HG03196 (cell line): ENCODE measurements around the gene PTCD2.
"Not testable (repeated sequence)": the region's sequence is repeated elsewhere in the genome, so short reads cannot be mapped to it uniquely, and the experiment has no call there.

Experiments
- ATAC-seq: cut with Tn5 transposase; IDR thresholded peaks from one replicate; pipeline ENCODE4 v1.9.1; 2021; ENCODE audit not compliant: unreplicated experiment

The PTCD2 gene

DNA sequence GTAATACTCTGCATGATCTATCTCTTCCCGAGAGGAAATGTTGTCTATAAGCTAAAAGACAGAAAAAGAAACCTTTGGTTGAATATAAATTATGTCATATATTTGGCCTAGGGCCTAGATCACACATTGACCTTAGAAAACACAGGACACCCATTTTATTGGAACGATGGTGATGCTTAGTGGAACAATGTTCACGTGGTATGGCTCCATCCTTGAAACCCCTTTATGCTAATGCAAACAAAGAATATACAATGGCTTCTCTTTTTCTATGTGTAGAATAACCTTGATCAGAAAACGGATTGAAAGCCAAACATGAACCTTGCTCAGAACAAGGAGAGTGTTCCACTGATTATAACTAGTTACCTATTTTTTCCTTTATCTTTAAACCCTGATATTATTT lies 24.6 kb upstream of the PTCD2 start:
- ATAC-seq = no peak

DNA sequence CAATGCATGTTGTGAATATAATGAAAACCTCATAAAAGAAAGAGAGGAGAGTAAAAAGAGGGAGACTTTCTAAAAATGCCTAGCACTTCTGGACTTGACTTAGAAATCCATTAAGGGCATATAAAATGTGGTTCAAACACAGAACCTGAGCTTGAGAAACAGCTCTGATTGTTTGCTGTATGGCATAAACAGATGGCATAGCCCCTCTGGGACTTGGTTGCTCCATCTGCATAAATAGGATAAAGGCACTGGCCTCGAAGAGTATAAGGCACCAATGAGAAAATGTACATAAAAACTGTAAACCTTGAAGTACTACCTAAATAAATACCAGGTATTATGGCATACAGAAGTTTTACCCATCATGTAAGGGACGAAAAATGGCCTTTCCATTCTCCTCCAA lies 23.9 kb upstream of the PTCD2 start:
- no peak for ATAC-seq

DNA sequence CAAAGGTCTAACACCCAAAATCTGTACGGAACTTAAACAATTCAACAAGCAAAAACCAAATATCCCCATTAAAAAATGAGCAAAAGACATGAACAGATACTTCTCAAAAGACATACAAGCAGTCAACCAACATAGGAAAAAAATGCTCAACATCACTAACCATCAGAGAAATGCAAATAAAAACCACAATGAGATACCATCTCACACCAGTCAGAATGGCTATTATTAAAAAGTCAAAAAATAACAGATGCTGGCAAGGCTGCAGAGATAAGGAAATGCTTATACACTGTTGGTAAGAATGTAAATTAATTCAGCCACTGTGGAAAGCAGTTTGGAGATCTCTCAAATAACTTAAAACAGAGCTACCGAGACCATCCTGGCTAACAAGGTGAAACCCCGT lies 22.0 kb upstream of the PTCD2 start:
- not testable (repeated sequence) for ATAC-seq

GRCh38 chr5:72298711-72299110 lies 21.5 kb upstream of the PTCD2 start:
- no peak for ATAC-seq

DNA sequence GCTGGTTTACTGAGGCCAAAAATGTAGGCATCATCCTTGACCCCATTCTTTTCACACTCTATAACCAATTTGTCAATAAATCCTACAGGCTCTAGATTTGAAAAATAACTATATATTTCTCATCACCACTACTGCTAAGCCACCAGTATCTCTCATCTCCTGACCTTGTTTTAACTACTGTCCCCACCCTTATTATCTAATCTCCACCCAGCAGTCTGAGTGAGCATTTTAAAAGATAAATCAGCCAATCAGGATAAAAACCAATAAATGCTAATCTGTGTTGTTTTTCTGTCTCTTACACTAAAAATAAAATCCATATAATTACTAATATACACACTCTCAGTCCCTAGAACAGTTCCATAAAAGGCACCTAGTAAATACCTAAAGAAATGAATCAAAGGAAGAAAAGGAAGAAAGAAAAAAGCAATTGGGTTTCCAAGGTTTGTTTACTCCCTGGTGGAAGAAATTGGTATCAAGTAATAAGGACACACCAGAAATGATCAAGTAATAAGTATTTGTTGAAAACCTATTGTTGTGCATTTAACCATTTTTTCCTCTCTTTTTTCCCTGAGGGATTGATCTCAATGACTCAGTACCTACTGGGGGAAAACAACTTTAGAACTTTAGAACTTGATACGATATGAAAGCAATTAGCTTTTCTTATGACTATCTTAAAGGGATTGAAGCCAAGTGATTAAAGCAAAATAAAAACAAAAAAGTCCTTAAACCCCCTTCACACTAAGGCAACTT lies 19.4 kb upstream of the PTCD2 start:
- ATAC-seq = no peak

GRCh38 chr5:72301557-72301956 lies 18.6 kb upstream of the PTCD2 start:
- ATAC-seq = peak; percentile 58

DNA sequence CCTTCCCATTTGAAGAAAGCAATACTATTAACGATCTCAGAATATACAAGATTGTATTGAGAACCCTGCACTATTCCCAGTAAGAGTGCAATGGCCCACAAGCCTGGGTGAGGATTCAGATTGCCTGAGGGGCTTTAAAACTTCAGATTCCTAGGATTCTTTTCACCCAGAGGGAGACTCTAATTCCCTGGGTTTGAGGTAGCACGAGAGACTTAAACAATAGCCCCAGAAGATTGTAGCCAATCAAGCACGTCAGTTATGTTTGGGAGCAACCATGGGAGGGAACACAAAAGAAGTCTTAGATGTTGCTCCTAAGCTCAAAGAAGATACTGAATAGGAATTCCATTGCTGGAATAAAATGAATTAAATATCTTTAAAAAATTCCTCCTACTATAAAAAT lies 18.0 kb upstream of the PTCD2 start:
- no peak for ATAC-seq

GRCh38 chr5:72305194-72306142 lies 14.7 kb upstream of the PTCD2 start:
- no peak for ATAC-seq

- ATAC-seq = no peak
Observed at GRCh38 chr5:72307573-72307967, 12.6 kb upstream of the PTCD2 start.

DNA sequence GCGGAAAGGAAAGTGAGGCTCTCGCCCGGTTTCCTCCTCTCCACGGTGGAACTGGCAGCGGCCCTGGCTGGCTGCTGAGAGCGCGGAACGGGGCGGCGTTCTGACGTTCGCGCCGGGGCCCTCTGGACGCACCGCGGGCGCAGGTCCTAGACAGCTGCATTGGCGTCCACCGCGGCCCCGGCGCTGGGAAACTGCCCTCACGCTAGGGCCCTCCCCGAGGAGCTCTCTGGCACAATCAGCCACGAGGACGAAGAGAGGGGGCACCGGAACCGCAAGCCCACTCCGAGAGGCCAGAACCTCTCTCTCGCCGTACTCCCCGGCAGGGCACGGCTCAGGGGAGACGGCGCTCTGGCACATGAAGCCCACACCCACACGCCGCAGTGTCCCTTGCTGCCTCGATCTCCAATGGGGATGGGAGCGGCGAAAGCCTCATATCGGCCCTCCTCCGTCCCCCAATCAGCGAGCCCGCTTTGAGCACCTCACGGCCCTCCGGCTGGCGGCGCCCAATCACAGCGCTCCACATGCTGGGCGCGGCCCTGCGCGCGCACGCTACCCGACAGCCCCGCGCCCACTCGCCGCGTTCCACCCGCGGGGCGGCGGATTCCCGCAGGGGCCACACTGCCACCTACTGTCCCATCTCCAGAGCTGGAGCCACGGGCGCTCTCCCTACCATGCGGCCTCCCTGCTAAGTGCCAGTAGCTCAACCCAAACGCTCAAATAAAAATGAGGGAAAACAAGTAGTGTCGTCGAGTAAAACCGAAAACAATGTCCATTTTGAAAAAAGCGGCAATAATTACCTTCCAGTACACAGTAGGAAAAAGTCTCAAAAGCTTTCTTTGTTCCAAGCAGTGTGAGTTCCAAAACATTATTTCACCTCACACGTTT lies 12.0 kb upstream of the PTCD2 start:
- peak; percentile 91 for ATAC-seq

- ATAC-seq = no peak
Observed at GRCh38 chr5:72308853-72309191, 11.4 kb upstream of the PTCD2 start.

- no peak for ATAC-seq
Observed at GRCh38 chr5:72313141-72313540, 7.0 kb upstream of the PTCD2 start.

DNA sequence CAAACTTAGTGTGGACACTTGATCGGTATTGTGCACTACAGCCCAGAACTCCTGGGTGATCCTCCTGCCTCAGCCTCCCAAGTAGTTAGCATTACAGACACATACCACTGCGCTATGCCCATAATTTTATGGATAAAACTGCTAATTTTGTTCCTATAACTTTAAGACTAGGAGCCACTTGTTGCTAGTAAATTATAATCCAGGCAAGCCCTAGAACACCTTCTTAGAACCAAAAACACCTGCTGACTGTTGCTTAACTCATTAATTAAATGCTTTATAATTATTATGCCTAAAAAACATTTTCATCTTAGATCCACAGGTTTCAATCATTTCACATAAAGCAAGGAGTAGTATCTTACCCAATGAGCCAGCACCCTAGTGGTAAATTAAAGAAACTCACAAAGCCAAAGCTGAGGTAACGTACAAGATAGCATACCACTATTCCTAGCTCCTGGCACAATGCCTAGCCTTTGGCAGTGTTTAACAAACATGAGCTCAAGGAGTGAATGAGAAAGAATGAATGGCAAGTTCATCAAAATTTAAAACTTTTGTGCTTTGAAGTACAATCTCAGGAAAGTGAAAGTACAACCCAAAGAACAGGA lies 5.5 kb upstream of the PTCD2 start:
- no peak for ATAC-seq

DNA sequence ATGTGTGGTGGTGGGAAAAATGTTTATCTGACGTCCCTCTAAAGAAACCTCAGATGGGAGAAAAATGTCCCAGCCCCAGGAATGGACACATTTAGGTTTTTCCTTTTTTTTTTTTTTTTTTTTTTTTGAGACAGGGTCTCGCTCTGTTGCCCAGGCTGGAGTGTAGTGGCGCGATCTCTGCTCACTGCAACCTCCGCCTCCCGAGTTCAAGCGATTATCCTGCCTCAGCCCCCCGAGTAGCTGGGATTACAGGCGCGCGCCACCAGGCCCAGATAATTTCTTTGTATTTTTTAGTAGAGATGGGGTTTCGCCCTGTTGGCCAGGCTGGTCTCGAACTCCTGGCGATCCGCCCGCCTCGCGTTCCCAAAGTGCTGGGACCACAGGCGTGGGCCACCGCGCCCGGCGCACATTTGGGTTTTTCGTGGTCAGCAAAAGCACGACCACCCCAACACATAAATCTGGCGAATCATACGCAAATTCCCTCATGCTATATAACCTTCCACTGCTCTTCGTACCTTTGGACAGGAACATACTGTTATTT lies 668 bp upstream of the PTCD2 start:
- ATAC-seq = not testable (repeated sequence)

GRCh38 chr5:72324189-72324825 lies 4.1 kb downstream of the PTCD2 start:
- ATAC-seq = no peak

DNA sequence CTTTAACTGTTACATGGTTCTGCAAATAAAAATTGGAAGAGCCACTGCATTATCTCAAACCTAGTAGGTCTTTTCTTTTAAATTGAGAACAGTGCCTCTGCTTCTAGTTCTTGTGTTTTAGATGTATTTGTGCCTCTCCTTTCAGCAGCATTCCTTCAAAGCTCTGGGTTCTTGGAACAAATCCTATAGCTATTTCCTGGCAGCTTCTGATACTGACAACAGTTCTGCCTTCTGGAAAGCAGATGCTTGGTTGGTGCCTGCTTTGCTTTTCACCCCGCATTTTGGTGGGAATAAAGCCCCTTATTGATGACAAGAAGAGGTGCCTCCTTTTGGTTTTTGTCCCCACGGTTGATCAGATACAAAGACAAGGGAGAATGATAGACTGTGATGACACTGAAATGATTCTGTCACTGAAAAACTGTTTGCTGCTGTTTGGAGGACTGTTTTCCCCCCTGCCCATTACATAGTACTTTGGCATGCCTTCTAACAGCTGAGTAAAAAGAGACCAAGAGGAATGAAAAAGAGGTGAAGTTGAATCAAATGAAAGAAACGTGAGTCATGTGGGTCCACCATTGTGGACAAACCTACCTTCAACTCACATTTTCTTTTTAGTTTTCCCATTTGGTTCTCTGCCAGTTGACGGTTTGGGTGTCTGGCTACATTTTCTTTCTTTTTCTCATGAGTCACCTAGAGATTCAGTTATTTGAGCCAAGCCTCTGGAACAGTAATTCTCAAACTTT lies 5.6 kb downstream of the PTCD2 start:
- no peak for ATAC-seq

DNA sequence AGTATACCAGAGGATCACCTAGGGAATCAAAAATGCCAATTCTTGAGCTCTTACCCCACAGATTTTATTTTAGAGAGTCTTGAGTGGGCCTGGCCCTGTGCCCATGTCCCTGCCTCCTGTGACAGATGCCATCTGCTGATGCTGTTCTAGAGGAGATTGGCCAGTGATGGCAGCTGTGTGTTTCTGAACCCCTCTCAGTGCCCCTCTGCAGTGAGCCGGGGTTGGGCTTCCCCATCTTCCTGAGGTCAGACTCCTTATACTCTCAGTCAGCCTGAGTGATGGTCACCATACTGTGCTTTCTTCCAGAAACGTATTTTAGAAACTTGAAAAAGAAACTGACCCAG lies 6.1 kb downstream of the PTCD2 start:
- no peak for ATAC-seq

- ATAC-seq = no peak
Observed at GRCh38 chr5:72328172-72328571, 8.0 kb downstream of the PTCD2 start.

GRCh38 chr5:72330712-72331111 lies 10.5 kb downstream of the PTCD2 start:
- no peak for ATAC-seq

DNA sequence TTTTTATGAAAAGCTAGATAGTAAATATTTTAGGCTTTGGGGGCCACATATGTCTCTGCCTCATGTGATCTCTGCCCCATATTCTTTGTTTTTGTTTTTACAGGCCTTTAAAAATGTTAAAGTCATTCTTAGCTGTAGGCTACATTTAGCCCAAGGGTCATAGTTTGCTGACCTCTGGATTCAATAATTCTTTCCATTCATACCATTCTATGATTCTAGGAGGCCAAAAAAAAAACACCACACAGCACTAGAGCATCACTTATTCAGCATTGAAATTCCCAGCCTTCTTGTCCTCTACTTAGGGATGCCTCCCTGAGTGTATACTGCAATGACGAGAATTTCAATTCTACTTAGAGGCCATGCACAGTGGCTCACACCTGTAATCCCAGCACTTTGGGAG lies 17.0 kb downstream of the PTCD2 start:
- no peak for ATAC-seq
